Upper lobe of right lung (tissue), 1 donor: Measurements from ENCODE around the gene ITGAL. TPM values are rescaled to one million over a fixed set of nuclear protein-coding genes. Genes with fewer than 3 reads are reported as not detected.
A peak's percentile ranks its signal among the peaks of the same experiment; 100 is the strongest.
"Not testable (repeated sequence)": the region's sequence is repeated elsewhere in the genome, so short reads cannot be mapped to it uniquely, and the experiment has no call there.

Experiments used
- ATAC-seq: fragments of 200-7000 bp; cut with Tn5 transposase; one replicate; pipeline ENCODE4 v1.9.1; 2020; ENCODE audit warnings: mild to moderate bottlenecking, moderate library complexity
- DNase-seq: peaks from one replicate; pipeline ENCODE4 v3.0.0-alpha.2; 2020
- H3K27ac ChIP-seq: fragments of 200-600 bp; one replicate; pipeline ENCODE4 v1.8.0; 2022
- H3K27me3 ChIP-seq: fragments of 200-600 bp; one replicate; pipeline ENCODE4 v1.8.0; 2022; ENCODE audit warnings: mild to moderate bottlenecking
- H3K36me3 ChIP-seq: fragments of 200-600 bp; one replicate; pipeline ENCODE4 v1.8.0; 2022
- H3K4me1 ChIP-seq: fragments of 200-600 bp; one replicate; pipeline ENCODE4 v1.8.0; 2022
- H3K4me3 ChIP-seq: fragments of 200-600 bp; one replicate; pipeline ENCODE4 v1.8.0; 2022; ENCODE audit warnings: mild to moderate bottlenecking
- H3K9me3 ChIP-seq: fragments of 200-600 bp; one replicate; pipeline ENCODE4 v1.8.0; 2022
- intact Hi-C: fragments of 100-400 bp; cut with DNase I; formaldehyde crosslinking; loops from one replicate; pipeline ENCODE4 v1.11.0; 2022
- total RNA-seq: library from RNA; stranded (reverse); fragmentation: NEBNext Ultra II Directional; extraction: Animal tissue kit (Norgen Biotek cat#: 25700); gene quantifications from one replicate; pipeline ENCODE4 v1.2.1, GENCODE V29; 2021
- TF ChIP-seq, protein P1 (sequence below): fragments of 200-600 bp; IDR thresholded peaks from one replicate; pipeline ENCODE4 v1.8.0; 2022; ENCODE audit warnings: antibody characterized with exemption
- donor health status: DM: no; HTN: yes; CAD: no; lungs with severe emphysema.

ITGAL gene
- total RNA-seq, 1 donor from 2014 or later, result 62.8 TPM

DNA sequence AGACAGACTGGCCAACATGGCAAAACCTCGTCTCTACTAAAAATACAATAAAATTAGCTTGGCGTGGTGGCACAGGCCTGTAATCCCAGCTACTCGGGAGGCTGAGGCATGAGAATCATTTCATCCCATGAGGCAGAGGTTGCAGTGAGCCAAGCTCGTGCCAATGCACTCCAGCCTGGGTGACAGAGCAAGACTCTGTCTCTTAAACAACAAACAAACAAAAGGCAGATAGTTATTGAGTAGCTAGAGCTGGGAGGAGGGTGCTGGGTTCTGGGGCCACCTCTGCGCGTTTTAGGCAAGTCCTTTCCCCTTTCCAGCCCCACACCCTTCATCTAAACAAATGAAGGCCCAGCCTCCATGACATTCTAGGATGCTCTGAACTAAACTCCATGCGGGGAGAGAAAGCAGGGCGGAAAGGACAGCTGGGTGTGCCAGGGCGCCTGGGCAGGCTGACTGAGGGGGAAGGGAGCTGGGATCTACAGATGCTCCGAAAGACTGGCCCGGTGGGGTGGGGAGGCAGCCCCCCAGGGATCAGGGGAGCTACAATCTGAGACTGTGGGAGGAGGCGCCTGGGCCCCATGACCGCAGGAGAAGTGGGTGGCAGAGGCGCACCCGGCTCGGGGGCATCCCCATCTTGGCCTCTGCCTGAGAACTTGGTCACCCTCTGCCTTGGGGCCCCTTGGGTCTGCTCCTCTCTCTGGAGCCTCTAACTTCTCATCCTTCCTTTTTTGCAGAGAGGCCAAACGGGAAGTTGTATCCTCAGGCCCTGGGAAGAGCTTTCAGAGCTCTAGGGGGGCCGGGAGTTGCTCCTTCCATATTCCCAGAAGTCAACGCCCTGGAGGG, 910 bp downstream of the ITGAL start:
- H3K4me1 ChIP-seq, result peaks cover 7% of the 10 kb centered on the region
- peak; percentile 67 for DNase-seq
- peak overlapping the region; percentile 45 for H3K4me3 ChIP-seq
- TF ChIP-seq, protein P1, sequence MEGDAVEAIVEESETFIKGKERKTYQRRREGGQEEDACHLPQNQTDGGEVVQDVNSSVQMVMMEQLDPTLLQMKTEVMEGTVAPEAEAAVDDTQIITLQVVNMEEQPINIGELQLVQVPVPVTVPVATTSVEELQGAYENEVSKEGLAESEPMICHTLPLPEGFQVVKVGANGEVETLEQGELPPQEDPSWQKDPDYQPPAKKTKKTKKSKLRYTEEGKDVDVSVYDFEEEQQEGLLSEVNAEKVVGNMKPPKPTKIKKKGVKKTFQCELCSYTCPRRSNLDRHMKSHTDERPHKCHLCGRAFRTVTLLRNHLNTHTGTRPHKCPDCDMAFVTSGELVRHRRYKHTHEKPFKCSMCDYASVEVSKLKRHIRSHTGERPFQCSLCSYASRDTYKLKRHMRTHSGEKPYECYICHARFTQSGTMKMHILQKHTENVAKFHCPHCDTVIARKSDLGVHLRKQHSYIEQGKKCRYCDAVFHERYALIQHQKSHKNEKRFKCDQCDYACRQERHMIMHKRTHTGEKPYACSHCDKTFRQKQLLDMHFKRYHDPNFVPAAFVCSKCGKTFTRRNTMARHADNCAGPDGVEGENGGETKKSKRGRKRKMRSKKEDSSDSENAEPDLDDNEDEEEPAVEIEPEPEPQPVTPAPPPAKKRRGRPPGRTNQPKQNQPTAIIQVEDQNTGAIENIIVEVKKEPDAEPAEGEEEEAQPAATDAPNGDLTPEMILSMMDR, result no peak
- peak; percentile 68 for ATAC-seq
- peak overlapping the region; percentile 66 for H3K27ac ChIP-seq
- peaks cover 9% of the 10 kb centered on the region for H3K27me3 ChIP-seq
- no peaks in the 10 kb centered on the region for H3K9me3 ChIP-seq
- intact Hi-C loops, result no loop called here
- H3K36me3 ChIP-seq, result no peaks in the 10 kb centered on the region

DNA sequence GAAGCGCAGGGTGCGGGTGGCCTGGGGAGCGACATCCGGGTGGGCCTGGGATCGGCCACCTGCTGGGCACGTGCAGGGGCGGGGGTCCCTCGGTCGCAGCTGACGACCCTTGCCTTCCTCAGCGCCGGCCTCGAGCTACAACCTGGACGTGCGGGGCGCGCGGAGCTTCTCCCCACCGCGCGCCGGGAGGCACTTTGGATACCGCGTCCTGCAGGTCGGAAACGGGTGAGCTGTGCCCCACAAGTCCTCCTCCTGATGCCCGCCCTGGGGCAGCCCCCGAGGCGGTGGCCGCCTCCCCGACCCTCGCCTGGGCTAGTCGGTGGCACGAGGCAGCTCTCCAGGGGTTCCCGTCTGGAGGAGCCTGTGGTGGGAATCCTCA, 1.5 kb downstream of the ITGAL start:
- intact Hi-C loops, result no loop called here
- DNase-seq, result no peak

DNA sequence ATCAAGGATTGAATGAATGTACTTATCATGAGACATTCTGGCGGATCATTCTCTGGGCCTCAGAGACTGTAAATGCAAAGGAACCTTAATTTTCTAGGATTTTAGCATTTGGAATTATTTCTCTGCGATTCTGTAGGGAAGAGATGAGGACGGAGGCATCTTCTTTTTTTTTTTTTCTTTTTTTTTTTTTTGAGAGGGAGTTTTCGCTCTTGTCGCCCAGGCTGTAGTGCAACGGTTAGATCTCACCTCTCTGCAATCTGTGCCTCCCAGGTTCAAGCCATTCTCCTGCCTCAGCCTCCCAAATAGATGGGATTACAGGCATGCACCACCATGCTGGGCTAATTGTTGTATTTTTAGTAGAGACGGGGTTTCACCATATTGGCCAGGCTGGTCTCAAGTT, 2.1 kb downstream of the ITGAL start:
- H3K36me3 ChIP-seq, result no peaks in the 10 kb centered on the region
- intact Hi-C loops, result no loop called here
- no peak for DNase-seq
- H3K27ac ChIP-seq, result no peak overlapping the region
- no peaks in the 10 kb centered on the region for H3K9me3 ChIP-seq
- peaks cover 9% of the 10 kb centered on the region for H3K27me3 ChIP-seq
- peaks cover 7% of the 10 kb centered on the region for H3K4me1 ChIP-seq
- TF ChIP-seq, protein P1, result no peak
- ATAC-seq, result no peak
- no peak overlapping the region for H3K4me3 ChIP-seq

More for the DNA sequence above, 1.5 kb downstream of the ITGAL start:
- ATAC-seq, result no peak
- Histone ChIP-seq H3K27me3 (peaks cover 9% of the 10 kb centered on the region), H3K4me1 (peaks cover 7% of the 10 kb centered on the region), H3K27ac (peak overlapping the region; percentile 66), H3K9me3 (no peaks in the 10 kb centered on the region), H3K4me3 (peak overlapping the region; percentile 45), H3K36me3 (no peaks in the 10 kb centered on the region)
- TF ChIP-seq, protein P1, result no peak

DNA sequence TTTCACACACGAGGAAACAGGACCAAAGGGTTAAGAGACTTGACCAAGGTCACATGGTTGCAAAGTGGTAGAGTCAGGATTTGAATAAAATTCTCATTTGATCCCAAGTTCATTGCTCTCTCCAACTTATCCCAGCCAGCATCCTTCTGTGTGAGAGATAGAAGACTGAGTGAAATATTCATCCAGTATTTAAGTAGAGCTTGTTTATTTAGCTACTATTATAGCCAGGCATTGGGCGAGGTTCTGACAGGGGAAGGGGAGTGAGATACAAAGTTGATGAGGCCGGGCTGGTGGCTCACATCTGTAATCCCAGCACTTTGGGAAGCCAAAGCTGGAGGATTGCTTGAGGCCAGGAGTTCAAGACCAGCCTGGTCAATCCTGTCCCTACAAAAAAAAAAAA, 4.4 kb downstream of the ITGAL start:
- TF ChIP-seq, protein P1, result no peak
- Histone ChIP-seq H3K4me1 (peaks cover 7% of the 10 kb centered on the region), H3K4me3 (no peak overlapping the region), H3K36me3 (no peaks in the 10 kb centered on the region), H3K27me3 (peaks cover 6% of the 10 kb centered on the region), H3K27ac (no peak overlapping the region), H3K9me3 (no peaks in the 10 kb centered on the region)
- intact Hi-C loops, result no loop called here
- ATAC-seq (no peak), DNase-seq (no peak)

DNA sequence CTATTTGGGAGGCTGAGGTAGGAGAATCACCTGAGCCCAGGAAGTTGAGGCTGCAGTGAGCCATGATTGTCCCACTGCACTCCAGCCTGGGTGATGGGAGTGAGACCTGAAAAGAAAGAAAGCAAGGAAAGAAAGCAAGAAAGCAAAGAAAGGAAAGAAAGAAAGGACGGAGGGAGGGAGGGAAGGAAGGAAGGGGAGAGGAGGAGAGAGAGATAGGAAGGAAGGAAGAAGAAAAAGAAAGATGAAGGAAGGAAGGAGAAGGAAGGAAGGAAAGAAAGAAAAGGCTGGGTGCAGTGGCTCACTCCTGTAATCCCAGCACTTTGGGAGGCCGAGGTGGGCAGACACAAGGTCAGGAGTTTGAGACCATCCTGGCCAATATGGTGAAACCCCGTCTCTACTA, 5.2 kb downstream of the ITGAL start:
- H3K4me3 ChIP-seq, H3K36me3 ChIP-seq, ATAC-seq, intact Hi-C loops, H3K27ac ChIP-seq, H3K4me1 ChIP-seq, DNase-seq, H3K27me3 ChIP-seq, H3K9me3 ChIP-seq: not testable (repeated sequence)

DNA sequence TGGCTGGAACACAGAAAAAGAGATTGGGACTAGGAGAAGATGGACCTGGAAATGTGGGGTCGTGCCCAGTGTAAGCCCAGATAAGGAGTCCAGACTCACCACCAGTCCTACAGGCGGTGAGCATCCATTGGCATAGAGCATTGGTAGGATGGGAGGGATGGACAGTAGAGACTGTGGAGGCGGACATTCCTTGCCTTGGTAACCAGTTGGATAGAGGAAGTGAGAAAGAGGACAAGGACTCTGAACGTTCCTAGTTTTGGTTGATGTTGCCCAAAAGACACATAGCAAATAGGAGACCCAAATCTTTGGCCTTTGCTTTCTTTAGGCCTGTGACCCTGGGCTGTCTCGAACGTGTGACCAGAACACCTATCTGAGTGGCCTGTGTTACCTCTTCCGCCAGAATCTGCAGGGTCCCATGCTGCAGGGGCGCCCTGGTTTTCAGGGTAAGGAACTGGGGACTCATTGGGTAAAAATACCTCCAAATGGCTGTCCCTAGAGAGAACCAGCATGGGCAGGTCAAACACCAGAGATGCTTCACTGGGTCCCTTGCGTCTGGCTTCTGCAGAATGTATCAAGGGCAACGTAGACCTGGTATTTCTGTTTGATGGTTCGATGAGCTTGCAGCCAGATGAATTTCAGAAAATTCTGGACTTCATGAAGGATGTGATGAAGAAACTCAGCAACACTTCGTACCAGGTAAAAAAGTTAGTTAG, 6.4 kb downstream of the ITGAL start:
- peaks cover 11% of the 10 kb centered on the region for H3K36me3 ChIP-seq
- no peak overlapping the region for H3K27ac ChIP-seq
- TF ChIP-seq, protein P1, result no peak
- no peak for DNase-seq
- ATAC-seq, result peak; percentile 60
- intact Hi-C loops, result no loop called here
- H3K4me1 ChIP-seq, result peaks cover 4% of the 10 kb centered on the region
- no peaks in the 10 kb centered on the region for H3K9me3 ChIP-seq
- no peak overlapping the region for H3K4me3 ChIP-seq
- no peaks in the 10 kb centered on the region for H3K27me3 ChIP-seq
